SJCRH30 (cell line): ENCODE data around the gene THAP4. TPM values are rescaled to one million over a fixed set of nuclear protein-coding genes. Genes with fewer than 3 reads are reported as not detected.

ENCODE experiments used
- DNase-seq, 2 experiments: peaks; one replicate each; pipeline ENCODE4 v3.0.0-alpha.2; 2015 to 2020
- H3K27ac ChIP-seq: fragments of 250-450 bp; sonication (Bioruptor Pico); 2 replicates; pipeline ENCODE4 v1.5.1; 2020; ENCODE audit warnings: mild to moderate bottlenecking, moderate library complexity
- H3K27me3 ChIP-seq: fragments of 250-450 bp; sonication (Bioruptor Pico); 2 replicates; pipeline ENCODE4 v1.5.1; 2020; ENCODE audit warnings: mild to moderate bottlenecking, moderate library complexity
- H3K36me3 ChIP-seq: fragments of 250-450 bp; sonication (Bioruptor Pico); 2 replicates; pipeline ENCODE4 v1.5.1; 2020; ENCODE audit warnings: mild to moderate bottlenecking, moderate library complexity
- H3K4me1 ChIP-seq: fragments of 250-450 bp; sonication (Bioruptor Pico); 2 replicates; pipeline ENCODE4 v1.5.1; 2020; ENCODE audit warnings: mild to moderate bottlenecking, moderate library complexity
- H3K4me3 ChIP-seq: fragments of 250-450 bp; sonication (Bioruptor Pico); 2 replicates; pipeline ENCODE4 v1.5.1; 2020; ENCODE audit warnings: mild to moderate bottlenecking, moderate library complexity
- H3K9me3 ChIP-seq: fragments of 250-450 bp; sonication (Bioruptor Pico); replicated peaks from 2 replicates; pipeline ENCODE4 v1.5.1; 2020; ENCODE audit warnings: mild to moderate bottlenecking, moderate library complexity
- total RNA-seq: library from RNA; depleted of rRNA; stranded (reverse); fragments of >200 nt; shearing (Covaris generic); gene quantifications from 2 replicates; pipeline ENCODE4 v1.2.3, GENCODE V29; 2014

Gene THAP4
- total RNA-seq, 1 experiment from 2014 or later, result 48.9 TPM

DNA sequence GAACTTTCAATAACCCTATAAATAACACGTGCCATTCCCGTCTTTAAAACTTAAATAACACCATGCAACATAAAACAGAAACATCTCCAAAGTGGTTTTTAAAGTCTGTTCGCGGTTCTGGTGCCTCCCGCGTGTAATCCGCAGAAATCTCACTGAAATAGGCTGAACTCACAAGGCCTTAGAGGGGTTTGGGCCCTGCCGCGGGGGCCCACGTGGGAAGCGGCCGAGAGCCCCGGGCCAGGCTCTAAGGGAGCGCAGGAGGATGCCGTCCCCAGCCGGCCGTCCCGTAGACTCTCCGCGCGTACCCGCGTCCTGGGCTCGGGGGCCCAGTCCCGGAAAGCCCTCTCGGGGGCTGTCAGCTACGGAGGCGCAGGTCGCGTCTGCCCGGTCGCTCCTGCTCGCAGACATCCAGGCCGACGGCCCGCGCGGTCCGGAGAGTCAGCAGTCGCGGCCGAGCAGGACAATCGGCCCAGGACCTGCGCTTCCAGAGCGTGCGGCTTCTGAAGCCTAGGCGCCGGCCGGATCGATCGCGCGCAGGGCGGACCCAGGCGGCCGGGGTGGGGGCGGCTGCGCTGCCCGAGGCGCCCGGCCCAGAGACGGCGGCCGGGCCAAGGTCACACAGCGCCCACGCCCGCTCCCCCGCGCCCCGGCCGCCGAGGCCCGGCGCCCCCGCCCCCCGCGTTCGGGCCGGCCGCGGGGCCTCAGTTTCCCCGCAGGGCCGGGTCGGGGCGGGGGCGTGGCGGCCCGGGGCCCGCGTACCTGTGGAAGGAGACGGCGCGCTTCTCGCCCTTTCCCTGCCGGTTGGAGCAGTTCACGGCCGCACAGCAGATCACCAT lies 558 bp downstream of the THAP4 start:
- Histone ChIP-seq H3K4me3 (peak overlapping the region; percentile 95), H3K27me3 (no peaks in the 10 kb centered on the region), H3K4me1 (peaks cover 4% of the 10 kb centered on the region), H3K27ac (peak overlapping the region; percentile 60), H3K9me3 (no peaks in the 10 kb centered on the region), H3K36me3 (peaks cover 43% of the 10 kb centered on the region)
- DNase-seq, result peak; percentile 53 to 64

- Histone ChIP-seq H3K36me3 (peaks cover 49% of the 10 kb centered on the region), H3K4me1 (peaks cover 4% of the 10 kb centered on the region), H3K9me3 (no peaks in the 10 kb centered on the region), H3K27me3 (no peaks in the 10 kb centered on the region), H3K4me3 (peak overlapping the region; percentile 95), H3K27ac (peak overlapping the region; percentile 60)
- DNase-seq, result peak in 1 of 2 experiments; percentile 22
Observed at GRCh38 chr2:241635756-241636155, 1.2 kb downstream of the THAP4 start.

- Histone ChIP-seq H3K27me3 (no peaks in the 10 kb centered on the region), H3K9me3 (no peaks in the 10 kb centered on the region), H3K36me3 (peaks cover 40% of the 10 kb centered on the region), H3K27ac (no peak overlapping the region), H3K4me3 (no peak overlapping the region), H3K4me1 (peaks cover 4% of the 10 kb centered on the region)
- no peak for DNase-seq
Observed at GRCh38 chr2:241633561-241633960, 3.4 kb downstream of the THAP4 start.

GRCh38 chr2:241632478-241633325 lies 4.3 kb downstream of the THAP4 start:
- Histone ChIP-seq H3K9me3 (no peaks in the 10 kb centered on the region), H3K4me3 (no peak overlapping the region), H3K27me3 (no peaks in the 10 kb centered on the region), H3K27ac (no peak overlapping the region), H3K36me3 (peaks cover 43% of the 10 kb centered on the region), H3K4me1 (no peaks in the 10 kb centered on the region)
- no peak for DNase-seq

GRCh38 chr2:241629762-241630435 lies 7.1 kb downstream of the THAP4 start:
- H3K36me3 ChIP-seq, result peaks cover 52% of the 10 kb centered on the region
- H3K27me3 ChIP-seq, result no peaks in the 10 kb centered on the region
- H3K4me3 ChIP-seq, result no peak overlapping the region
- no peaks in the 10 kb centered on the region for H3K4me1 ChIP-seq
- H3K27ac ChIP-seq, result no peak overlapping the region
- H3K9me3 ChIP-seq, result no peaks in the 10 kb centered on the region
- no peak for DNase-seq

DNA sequence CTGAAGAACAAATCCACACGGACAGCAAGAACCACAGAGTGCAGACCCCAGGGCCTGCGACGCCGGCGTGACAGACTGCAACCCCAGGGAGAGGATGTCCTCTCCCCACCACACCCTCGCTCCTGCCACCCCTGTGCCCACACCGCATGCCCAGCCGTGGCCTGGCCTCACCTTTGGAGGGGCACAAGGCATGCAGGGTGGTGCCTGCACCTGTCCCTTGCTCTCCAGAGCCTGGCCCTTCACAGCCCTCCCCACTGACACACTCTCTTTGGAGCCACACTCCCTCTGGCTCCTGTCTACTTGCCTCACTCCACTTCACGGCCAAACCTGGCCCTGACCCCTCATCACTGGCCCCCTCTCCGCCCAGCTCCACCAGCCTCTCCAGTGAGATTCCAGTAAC lies 9.3 kb downstream of the THAP4 start:
- H3K4me3 ChIP-seq, result no peak overlapping the region
- H3K27me3 ChIP-seq, result no peaks in the 10 kb centered on the region
- no peak for DNase-seq
- H3K4me1 ChIP-seq, result no peaks in the 10 kb centered on the region
- no peaks in the 10 kb centered on the region for H3K9me3 ChIP-seq
- H3K27ac ChIP-seq, result no peak overlapping the region
- H3K36me3 ChIP-seq, result peaks cover 51% of the 10 kb centered on the region

- Histone ChIP-seq H3K4me3 (no peak overlapping the region), H3K27ac (no peak overlapping the region)
- DNase-seq, result no peak
Observed at GRCh38 chr2:241620419-241620769, 16.6 kb downstream of the THAP4 start.

GRCh38 chr2:241619597-241620418 lies 17.1 kb downstream of the THAP4 start:
- Histone ChIP-seq H3K27ac (no peak overlapping the region), H3K4me1 (no peaks in the 10 kb centered on the region), H3K4me3 (no peak overlapping the region), H3K27me3 (no peaks in the 10 kb centered on the region), H3K9me3 (no peaks in the 10 kb centered on the region), H3K36me3 (peaks cover 24% of the 10 kb centered on the region)
- no peak for DNase-seq

More at GRCh38 chr2:241620419-241620769, 16.6 kb downstream of the THAP4 start:
- Histone ChIP-seq H3K27me3 (no peaks in the 10 kb centered on the region), H3K4me1 (no peaks in the 10 kb centered on the region), H3K9me3 (no peaks in the 10 kb centered on the region), H3K36me3 (peaks cover 24% of the 10 kb centered on the region)

DNA sequence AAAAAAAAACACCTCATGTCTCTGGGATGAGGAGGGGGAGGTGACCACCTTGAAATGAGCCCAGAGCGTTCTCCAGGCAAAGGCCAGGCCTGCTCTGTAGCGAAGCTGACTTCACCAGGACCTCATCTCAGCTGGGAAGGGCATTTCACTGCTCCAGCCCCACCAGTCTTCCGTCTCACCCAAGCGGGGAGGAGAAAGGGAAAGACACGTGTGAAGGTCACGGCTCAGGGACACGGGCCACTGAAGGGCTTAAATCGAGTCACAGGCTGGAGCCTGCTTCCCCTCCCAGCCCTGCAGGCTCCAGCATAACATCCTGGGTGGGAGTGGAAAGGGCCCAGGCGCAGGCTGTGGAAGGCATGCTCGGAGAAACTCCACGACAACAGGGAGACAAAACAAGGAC lies 18.1 kb downstream of the THAP4 start:
- H3K4me3 ChIP-seq, result no peak overlapping the region
- H3K4me1 ChIP-seq, result no peaks in the 10 kb centered on the region
- peaks cover 18% of the 10 kb centered on the region for H3K36me3 ChIP-seq
- DNase-seq, result no peak
- no peaks in the 10 kb centered on the region for H3K9me3 ChIP-seq
- H3K27ac ChIP-seq, result no peak overlapping the region
- H3K27me3 ChIP-seq, result no peaks in the 10 kb centered on the region

DNA sequence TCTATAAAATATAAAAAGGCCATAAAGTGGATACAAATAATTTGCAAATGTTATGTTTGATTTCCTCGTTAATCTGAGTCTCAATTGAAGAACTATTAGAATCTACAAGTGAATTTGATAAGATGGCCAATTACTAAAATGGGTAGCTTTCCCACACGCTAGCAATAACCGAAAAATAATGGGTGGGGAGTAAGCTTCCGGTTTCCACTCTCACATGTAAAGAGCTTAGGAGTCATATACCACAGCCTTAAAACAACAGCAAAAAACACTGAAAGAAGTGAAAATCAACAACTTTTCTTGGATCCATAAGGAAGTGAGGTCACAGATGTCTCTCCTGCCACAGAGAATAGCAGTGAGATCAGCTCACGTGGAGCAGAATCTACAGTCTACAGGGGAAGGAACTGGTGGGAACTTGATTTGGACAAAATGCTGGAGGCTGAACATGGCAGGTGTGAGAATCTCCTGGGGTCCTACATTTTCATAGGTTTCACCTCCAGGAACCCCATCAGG lies 18.6 kb downstream of the THAP4 start:
- Histone ChIP-seq H3K4me1 (no peaks in the 10 kb centered on the region), H3K27ac (no peak overlapping the region), H3K27me3 (no peaks in the 10 kb centered on the region), H3K9me3 (no peaks in the 10 kb centered on the region), H3K36me3 (peaks cover 15% of the 10 kb centered on the region; the same call in 1 of the 2 replicates), H3K4me3 (no peak overlapping the region)
- DNase-seq, result no peak

DNA sequence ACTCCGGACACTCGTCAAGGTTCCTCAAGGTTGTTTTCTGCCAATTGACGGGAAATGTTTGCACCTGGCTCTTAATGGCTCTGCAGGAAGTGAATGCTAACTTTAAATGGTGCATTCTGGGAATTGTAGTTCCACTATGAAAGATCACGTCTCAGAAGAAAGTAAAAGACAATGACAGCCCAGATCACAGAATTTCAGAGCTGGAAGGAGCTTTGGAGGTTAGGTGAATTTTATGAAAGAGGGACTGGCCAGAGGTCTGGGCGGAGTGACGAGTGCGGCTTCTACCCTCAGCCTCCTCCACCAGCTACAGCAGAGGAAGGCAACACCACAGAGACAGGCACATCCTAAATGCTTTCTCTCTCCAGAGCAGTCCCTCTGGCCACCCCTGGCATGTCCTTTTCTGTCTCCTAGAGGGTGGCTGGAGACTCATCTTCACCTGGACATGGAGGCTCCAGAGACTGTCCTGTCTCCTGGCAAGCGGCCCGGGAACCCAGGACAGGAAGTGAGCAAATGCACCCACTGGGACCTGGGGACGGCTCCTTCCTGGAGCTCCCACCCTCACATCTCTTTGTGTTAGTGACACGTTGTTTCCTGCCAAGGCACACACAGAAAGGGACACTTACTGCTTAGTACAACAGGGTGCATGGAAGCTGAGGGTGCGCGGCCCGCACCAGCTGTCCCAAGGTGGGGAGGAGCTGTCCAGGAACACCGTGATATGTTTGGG lies 19.4 kb downstream of the THAP4 start:
- Histone ChIP-seq H3K36me3 (peaks cover 11% of the 10 kb centered on the region; the same call in 1 of the 2 replicates), H3K27me3 (no peaks in the 10 kb centered on the region), H3K4me3 (no peak overlapping the region), H3K9me3 (no peaks in the 10 kb centered on the region), H3K27ac (no peak overlapping the region), H3K4me1 (no peaks in the 10 kb centered on the region)
- peak in 1 of 2 experiments; percentile 24 for DNase-seq

GRCh38 chr2:241616168-241617125 lies 20.5 kb downstream of the THAP4 start:
- H3K27ac ChIP-seq, result no peak overlapping the region
- H3K4me1 ChIP-seq, result no peaks in the 10 kb centered on the region
- peaks cover 10% of the 10 kb centered on the region; the same call in 1 of the 2 replicates for H3K36me3 ChIP-seq
- no peaks in the 10 kb centered on the region for H3K9me3 ChIP-seq
- no peak for DNase-seq
- no peaks in the 10 kb centered on the region for H3K27me3 ChIP-seq
- no peak overlapping the region for H3K4me3 ChIP-seq
